HL-60/S4 treated with retinoic acid at 250 ng/mL for 4 days and 3 days (cell line): ENCODE measurements around the gene DENND4A.
"Not testable (repeated sequence)": the region's sequence is repeated elsewhere in the genome, so short reads cannot be mapped to it uniquely, and the experiment has no call there.

Experiments
- in situ Hi-C: fragments of 300-500 bp; cut with MboI; formaldehyde crosslinking; loops from 2 replicates; pipeline ENCODE4 v1.7.0; 2022; ENCODE audit warnings: low sequenced_read_pairs

Gene DENND4A

GRCh38 chr15:65789759-65790425 lies 2.2 kb downstream of the DENND4A start:
- in situ Hi-C loops, result no loop called here

GRCh38 chr15:65789105-65789504 lies 3.0 kb downstream of the DENND4A start:
- in situ Hi-C loops, result no loop called here

GRCh38 chr15:65787260-65787659 lies 4.8 kb downstream of the DENND4A start:
- in situ Hi-C loops, result no loop called here

GRCh38 chr15:65785151-65785550 lies 6.9 kb downstream of the DENND4A start:
- in situ Hi-C loops, result no loop called here

- in situ Hi-C loops, result no loop called here
These were observed 8.2 kb downstream of the DENND4A start for GRCh38 chr15:65783872-65784271.

- in situ Hi-C loops, result no loop called here
These were observed 10.0 kb downstream of the DENND4A start for GRCh38 chr15:65782096-65782495.

GRCh38 chr15:65778701-65779100 lies 13.4 kb downstream of the DENND4A start:
- in situ Hi-C loops, result not testable (repeated sequence)

GRCh38 chr15:65778269-65778668 lies 13.8 kb downstream of the DENND4A start:
- in situ Hi-C loops, result no loop called here

GRCh38 chr15:65777843-65778242 lies 14.2 kb downstream of the DENND4A start:
- in situ Hi-C loops, result no loop called here

- in situ Hi-C loops, result no loop called here
These were observed 15.0 kb downstream of the DENND4A start for GRCh38 chr15:65777053-65777452.

GRCh38 chr15:65773386-65774111 lies 18.5 kb downstream of the DENND4A start:
- in situ Hi-C loops, result no loop called here

- in situ Hi-C loops, result no loop called here
These were observed 19.2 kb downstream of the DENND4A start for GRCh38 chr15:65772930-65773329.

GRCh38 chr15:65771870-65772269 lies 20.2 kb downstream of the DENND4A start:
- in situ Hi-C loops, result no loop called here

GRCh38 chr15:65769482-65769881 lies 22.6 kb downstream of the DENND4A start:
- in situ Hi-C loops, result no loop called here

GRCh38 chr15:65767895-65768294 lies 24.2 kb downstream of the DENND4A start:
- in situ Hi-C loops, result no loop called here

GRCh38 chr15:65767264-65767595 lies 24.9 kb downstream of the DENND4A start:
- in situ Hi-C loops, result no loop called here

- in situ Hi-C loops, result no loop called here
These were observed 25.4 kb downstream of the DENND4A start for GRCh38 chr15:65766422-65767263.

GRCh38 chr15:65765106-65765505 lies 27.0 kb downstream of the DENND4A start:
- in situ Hi-C loops, result no loop called here

- in situ Hi-C loops, result no loop called here
These were observed 28.9 kb downstream of the DENND4A start for GRCh38 chr15:65762914-65763787.

GRCh38 chr15:65762399-65762798 lies 29.7 kb downstream of the DENND4A start:
- in situ Hi-C loops, result no loop called here
